GM21515 (cell line): ENCODE results near the gene SCARF2.
"Not testable (repeated sequence)": the region's sequence is repeated elsewhere in the genome, so short reads cannot be mapped to it uniquely, and the experiment has no call there.

ENCODE experiments used
- ATAC-seq: cut with Tn5 transposase; IDR thresholded peaks from one replicate; pipeline ENCODE4 v1.9.1; 2021; ENCODE audit not compliant: unreplicated experiment

The SCARF2 gene

DNA sequence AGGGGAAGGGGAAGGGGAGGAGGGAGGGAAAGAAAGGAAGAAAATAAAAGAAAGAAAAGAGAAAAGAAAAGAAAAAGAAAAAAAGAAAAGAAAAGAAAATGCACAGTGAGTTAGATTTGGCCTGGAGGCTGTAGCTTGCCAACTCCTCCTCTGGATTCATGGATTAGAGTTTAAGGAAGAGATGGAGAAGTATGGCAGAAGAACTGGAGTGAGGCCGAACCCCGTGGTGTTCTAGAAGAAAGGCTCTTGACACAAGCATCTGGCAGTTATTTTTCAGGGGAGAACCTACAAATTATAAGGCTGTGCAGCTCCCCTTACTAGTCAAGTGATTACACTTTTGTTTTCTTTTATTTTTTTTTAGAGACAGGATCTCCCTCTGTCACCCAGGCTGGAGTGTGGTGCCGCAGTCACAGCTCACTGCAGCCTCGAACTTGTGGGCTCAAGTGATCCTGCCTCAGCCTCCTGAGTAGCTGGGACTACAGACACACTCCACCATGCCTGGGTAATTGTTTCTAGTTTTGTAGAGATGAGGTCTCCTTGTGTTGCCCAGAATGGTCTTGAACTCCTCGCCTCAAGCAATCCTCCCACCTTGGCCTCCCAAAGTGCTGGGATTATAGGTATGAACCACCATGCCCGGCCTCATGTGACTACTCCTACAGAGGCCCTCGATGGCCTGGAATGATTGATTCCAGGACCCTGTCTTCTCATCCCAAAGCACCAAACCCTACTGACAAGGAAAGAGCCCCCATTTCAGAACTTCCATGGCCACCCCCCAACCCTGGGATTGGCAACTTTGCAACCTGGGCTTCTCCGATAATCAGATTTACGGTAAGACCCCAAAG lies 24.2 kb downstream of the SCARF2 start:
- ATAC-seq, result no peak

DNA sequence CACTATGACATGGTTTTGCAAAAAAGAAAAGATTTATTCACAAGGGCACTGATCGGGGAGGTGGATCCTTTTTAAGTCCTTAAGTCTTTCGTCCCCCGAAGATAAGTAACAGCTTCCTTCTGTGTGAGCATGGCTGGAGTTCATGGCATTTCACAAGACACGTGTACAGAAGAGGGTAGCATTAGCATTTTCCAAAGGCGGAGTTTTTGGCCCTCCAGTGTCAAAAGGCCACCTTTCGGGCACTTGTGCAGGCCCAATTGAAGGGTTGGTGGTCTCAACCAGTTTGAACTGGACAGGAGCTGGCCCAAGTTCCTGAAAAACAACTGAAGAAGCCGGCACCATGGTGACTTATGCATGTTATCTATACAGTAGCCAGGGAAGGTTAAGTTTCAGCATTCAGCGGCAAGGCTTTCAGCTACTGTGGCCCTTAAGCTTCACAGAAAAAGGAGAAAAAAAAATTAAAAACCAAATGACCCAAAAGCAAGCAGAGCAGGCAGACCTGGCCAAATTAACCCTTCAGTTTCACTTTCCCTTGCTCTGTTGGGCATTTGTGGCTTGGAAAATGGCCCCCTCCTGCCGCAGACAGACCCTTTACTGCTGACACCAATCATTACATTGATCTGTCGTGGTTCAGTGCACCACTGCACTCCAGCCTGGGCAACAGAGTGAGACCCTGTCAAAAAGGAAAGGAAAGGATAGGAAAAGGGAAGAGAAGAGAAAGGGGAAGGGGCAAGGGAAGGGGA lies 25.0 kb downstream of the SCARF2 start:
- no peak for ATAC-seq

DNA sequence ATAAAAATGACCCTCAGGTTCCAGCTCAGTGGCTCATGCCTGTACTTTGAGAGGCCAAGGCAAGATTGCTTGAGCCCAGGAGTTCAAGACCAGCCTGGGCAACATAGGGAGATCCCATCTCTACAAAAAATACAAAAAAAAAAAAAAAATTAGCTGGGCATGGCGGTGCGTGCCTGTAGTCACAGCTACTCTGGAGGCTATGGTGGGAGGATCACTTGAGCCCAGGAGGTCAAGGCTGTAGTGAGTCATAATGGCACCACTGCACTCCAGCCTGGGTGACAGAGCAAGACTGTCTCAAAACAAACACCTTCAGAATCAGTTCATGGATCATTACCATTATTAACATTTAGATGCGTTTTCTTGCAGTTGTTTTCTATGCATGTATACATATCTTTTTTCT lies 28.2 kb downstream of the SCARF2 start:
- not testable (repeated sequence) for ATAC-seq

DNA sequence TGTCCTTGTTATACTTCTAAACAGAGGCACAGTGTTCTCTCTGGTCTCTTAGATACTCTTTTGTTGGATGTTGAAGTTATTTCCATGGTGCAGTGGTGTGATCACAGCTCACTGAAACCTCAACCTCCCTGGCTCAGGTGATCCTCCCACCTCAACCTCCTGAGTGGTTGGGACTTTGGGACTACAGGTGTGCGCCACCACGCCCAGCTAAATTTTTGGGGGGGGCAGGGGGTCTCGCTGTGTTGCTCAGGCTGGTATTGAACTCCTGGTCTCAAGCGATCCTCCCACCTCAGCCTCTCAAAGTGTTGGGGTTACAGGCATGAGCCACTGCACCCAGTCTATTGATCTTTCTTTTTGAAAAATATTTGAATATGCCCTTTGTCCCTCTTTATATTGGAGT lies 28.7 kb downstream of the SCARF2 start:
- ATAC-seq, result no peak

DNA sequence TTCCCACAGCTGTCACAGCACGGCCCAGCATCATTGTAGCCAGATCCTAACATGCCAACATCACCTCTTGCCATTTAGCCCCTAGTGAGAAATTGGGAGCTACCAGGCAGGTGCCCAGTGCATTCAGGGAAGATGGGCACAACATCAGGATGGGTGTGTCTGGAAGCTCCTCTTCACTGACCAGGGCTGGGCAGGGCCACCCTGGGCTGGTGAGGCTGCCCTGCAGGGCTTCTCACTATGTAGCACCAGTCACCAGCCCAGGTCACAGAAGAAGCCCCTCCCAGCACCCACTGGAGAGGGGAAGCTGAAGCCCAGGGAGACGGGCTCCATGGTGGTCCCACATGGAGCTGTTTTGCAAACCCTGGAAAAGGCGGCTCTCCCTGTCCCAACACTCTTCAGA lies 29.8 kb downstream of the SCARF2 start:
- ATAC-seq, result no peak

DNA sequence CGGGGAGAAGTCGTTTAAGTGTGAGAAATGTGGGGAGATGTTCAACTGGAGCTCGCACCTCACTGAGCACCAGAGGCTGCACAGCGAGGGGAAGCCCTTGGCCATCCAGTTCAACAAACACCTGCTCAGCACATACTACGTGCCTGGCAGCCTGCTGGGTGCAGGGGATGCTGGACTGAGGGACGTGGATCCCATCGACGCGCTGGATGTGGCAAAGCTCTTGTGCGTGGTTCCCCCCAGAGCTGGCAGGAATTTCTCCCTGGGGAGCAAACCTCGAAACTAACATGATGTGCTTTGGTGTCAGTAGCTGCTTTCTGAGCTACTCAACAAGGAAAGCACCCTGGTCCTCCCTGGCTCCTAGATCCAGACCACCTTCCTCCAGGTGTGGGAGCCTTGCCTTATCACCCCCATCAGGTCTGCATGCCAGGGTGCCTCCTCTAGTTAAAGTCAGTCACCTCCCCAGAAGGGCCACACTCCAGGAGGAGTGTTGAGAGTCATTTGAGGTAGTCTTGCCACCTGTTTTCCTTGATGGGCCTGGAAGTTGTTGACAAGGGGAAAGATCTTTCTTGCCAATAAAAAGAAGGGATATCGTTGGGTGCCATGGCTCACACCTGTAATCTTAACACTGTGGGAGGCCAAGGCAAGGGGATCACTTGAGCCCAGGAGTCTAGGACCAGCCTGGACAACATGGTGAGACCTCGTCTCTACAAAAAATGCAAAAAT lies 30.8 kb downstream of the SCARF2 start:
- ATAC-seq, result no peak

DNA sequence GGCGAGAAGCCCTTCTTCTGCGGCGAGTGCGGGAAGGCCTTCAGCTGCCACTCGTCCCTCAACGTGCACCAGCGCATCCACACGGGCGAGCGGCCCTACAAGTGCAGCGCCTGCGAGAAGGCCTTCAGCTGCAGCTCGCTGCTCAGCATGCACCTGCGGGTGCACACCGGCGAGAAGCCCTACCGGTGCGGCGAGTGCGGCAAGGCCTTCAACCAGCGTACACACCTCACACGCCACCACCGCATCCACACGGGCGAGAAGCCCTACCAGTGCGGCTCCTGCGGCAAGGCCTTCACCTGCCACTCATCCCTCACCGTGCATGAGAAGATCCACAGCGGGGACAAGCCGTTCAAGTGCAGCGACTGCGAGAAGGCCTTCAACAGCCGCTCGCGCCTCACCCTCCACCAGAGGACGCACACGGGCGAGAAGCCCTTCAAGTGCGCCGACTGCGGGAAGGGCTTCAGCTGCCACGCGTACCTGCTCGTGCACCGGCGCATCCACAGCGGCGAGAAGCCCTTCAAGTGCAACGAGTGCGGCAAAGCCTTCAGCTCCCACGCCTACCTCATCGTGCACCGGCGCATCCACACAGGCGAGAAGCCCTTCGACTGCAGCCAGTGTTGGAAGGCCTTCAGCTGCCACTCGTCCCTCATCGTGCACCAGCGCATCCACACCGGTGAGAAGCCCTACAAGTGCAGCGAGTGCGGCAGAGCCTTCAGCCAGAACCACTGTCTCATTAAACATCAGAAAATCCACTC lies 31.5 kb downstream of the SCARF2 start:
- ATAC-seq, result no peak

DNA sequence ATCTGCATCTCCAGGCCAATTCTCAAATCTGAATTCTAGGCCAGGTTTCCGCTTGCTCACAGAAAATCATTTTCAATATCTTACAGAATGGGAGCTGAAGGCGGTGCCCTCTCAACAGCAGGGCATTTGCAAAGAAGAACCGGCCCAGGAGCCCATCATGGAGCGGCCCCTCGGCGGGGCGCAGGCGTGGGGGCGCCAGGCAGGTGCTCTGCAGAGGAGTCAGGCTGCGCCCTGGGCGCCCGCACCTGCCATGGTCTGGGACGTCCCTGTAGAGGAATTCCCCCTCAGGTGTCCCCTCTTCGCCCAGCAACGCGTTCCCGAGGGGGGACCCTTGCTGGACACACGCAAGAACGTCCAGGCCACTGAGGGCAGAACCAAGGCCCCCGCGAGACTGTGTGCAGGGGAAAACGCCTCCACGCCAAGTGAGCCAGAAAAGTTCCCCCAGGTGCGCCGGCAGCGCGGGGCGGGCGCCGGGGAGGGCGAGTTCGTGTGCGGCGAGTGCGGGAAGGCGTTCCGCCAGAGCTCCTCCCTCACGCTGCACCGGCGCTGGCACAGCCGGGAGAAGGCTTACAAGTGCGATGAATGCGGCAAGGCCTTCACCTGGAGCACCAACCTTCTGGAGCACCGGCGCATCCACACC lies 32.2 kb downstream of the SCARF2 start:
- no peak for ATAC-seq

DNA sequence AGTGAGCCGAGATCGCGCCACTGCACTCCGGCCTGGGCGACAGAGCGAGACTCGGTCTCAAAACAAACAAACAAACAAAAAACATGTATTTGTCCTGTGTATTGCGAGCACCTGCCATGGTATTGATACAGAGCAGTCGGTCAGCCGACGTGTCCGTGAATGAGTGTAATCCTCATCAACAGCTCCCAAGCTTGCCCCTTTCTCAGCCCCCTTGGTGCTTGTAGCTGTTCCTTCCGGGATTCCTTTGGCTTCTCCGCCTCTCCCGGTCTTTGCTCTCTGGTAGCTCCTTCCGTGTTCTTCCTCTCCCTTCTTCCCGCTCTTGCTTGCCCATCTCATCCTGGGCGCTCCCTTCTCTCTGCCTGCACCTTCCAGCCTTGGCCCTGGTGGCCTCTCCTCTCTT lies 32.7 kb downstream of the SCARF2 start:
- ATAC-seq, result no peak

DNA sequence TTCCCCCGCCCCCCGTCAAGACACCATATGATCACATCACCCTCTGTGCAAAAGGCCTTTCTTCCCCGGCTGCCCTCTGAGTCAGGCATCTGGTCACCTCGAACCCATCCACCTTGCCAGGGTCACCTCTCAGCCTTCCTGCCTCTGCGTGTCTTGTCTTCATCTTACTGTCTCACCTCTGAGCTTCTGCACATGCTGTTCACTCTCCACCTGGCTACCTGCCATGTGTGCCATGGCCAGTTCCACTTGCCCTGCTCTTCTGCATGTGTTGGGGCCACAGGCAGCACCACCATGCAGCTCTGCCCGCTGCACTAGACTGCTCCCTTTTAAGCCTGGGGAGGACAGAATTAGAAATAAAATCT lies 33.9 kb downstream of the SCARF2 start:
- no peak for ATAC-seq

DNA sequence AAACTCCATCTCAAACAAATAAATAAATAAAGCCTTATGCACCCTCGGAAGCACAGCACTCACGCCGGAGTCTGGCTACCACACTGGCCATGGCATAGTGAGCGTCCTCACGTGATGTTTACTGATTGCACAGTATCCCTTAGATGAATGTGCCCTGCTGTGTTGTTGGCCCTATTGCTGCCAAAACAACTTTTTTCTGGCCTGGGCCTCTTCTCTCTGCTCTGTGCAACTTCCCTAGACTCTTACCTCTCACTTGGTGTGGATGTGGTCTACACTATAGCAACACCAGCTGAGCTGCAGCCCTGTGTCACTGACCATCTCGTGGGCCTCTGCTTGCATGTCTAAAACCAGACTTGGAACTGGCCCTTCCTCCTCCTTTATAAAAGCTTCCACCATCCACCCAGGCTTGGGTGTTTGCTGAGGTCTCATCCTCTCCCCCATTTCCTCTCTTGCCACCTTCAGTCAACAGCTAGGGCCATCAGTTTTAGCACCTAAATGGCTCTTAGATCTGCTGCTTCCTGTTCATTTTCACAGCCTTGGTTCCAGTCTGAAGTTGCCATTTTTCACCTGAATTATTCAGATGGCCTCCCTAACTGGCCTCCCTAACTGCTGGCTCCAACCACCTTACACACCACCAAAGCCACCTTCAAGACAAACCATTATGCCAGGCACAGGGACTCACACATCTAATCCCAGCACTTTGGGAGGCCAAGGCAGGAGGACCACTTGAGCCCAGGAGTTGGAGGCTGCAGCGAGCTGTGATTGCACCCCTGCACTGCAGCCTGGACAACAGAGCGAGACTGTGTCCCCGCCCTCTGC lies 34.5 kb downstream of the SCARF2 start:
- no peak for ATAC-seq

DNA sequence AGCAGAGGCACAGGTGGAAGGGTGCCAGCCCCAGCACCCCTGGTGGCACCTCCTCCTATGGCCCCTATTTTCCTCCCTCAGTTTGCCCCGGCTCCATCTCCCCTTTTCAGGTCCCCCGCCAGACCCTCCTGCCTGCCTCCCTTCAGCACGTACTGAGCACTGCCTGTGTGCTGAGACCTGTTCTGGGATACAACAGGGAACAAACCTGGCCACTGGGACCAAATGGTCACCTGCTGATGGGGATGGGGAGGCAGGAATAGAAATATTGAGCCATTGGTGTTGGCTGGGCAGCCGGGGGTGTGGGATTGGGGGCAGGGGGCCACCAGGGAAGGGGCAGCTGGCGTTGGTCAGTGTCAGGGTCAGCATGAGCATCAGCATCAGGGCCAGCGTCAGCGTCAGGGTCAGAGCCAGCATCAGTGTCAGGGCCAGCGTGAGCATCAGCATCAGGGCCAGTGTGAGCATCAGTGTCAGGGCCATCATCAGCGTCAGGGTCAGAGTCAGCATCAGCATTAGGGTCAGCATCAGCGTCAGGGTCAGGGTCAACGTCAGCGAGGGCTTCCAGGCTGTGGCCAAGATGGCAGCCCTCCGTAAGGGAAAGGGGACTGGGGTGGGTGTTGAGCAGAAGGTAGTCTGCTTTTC lies 36.1 kb downstream of the SCARF2 start:
- no peak for ATAC-seq

DNA sequence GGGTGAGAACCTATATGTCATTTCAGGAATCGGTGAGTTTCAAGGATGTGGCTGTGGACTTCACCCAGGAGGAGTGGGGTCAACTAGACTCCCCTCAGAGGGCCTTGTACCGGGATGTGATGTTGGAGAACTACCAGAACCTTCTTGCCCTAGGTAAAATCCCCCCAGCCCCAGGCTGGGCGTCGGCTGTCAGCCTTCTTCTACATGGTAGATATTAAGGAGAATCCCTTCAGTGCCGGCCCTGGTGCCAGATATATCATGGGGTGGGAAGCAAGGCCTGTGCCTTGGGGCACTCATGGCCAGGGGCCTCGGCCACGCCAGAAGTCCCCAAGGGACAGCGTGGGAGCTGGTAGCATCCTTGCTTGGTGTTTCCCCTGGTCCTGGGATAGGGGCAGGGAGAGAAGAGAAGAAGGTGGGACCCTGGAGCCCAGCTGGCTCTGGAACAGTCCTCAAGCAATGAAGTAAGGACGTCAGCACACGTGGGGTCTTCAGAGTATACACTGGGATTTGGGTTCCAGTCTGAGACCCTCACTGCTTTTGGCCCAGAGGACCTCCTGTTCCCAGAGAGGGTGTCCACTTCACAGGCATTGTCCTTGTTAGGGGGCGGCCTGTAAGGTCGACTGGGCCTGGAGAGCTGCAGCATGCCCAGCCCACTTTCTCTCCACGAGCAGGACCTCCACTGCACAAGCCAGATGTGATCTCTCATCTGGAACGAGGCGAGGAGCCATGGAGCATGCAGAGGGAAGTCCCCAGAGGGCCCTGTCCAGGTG lies 36.8 kb downstream of the SCARF2 start:
- ATAC-seq, result no peak

DNA sequence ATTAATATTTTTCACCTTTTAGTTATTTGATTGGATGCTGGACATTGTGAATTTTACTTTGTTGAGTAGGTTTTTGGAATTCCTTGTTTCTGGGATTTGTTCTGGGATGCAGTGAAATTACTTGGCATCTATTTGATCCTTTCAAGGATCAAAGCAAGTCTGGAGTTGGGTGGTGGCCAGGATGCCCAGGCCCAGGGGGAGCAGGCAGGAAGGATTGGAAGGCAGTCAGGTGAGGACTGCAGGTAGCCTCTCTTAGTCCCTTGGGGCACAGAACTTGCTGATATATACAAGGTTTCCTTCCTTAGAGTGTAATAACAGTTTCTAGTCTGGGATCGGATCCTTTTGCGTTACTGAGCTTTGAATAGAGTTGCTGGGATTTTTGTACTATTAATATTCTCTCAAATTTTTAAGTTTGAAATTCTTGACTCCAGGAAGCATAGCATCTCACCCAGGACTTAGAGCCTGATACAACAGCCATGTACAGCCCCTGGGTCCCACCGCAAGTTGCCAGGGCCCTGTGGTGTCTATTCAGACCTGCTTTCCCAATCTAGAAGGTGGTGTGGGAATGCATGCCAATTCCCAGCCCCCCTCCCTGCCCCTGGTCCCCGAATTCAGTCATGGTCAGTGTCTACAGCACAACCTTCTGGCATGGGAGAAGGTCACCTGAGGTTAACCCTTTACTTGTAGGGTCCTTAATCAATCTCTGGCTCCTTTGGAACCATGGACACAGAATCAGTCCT lies 37.6 kb downstream of the SCARF2 start:
- no peak for ATAC-seq

DNA sequence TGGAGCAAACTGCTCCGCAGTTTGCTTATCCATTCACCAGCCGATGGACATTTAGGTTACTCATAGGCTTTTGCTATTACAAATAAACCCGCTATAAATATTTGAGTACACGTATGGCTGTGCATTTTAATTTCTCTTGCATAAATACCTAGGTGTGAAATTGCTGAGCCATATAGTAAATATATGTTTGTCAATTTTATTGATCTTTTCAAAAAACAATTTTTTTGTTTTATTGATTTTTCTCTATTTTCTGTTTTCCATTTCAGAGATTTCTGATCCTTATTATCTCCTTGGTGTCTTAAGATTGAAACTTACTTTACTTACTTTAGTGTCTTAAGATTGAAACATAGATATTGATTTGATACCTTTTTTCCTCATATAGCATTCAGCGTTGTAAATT lies 39.2 kb downstream of the SCARF2 start:
- no peak for ATAC-seq

DNA sequence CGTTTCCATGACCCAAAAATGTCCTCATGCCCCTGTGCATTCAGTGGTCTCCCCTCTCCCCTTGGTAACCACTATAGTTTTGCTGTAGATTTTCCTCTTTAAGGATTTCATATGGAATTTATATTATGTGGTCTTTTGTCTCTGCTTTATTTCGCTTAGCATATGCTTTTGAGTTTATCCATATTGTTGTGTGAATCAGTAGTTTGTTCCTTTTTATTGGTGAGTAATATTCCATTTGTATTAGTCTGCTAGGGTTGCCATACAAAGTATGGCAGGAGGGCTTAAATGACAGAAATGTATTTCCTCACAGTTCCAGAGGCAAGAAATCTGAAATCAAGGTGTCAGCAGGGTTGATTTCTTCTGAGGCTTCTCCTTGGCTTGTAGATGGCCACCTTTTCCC lies 40.1 kb downstream of the SCARF2 start:
- no peak for ATAC-seq

DNA sequence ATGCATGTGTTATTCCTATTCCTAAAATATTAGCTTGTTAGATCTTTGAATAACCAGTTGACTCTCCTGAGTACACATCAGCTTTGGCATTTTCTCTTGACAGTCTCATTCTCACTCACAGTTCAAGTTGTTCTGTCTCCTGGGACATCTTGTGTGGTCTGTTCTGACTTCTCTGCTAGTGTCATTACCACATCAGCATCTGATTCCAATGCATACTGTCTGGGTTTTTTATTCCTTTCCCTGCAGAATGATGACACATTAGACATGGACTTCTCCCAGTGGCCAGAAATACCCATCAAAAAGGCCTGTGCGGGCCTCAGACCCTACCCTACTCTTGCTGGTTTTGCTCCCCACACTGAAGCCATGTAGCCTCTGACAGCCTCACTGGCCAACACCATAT lies 41.0 kb downstream of the SCARF2 start:
- no peak for ATAC-seq

DNA sequence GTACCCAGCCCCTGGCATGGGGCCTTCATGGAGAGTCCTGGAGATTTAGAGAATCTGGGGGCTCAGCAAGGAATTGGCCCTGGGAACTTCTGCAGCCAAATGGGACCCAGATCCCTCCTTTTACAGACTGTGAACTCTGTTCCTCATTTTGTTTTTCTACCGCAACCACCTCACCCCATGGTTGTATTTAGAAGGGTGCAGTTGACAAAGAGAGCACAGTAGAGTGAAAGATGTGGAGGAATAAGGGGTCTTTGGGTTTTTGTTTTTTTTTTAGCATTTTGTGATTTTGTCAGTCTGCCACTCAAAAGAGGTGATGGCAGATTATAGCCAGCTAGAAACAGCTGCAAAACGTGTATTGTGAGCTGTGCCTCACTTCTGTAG lies 41.7 kb downstream of the SCARF2 start:
- no peak for ATAC-seq
